ENCODE data around the gene SARDH. TPM values are rescaled to one million over a fixed set of nuclear protein-coding genes. Genes with fewer than 3 reads are reported as not detected.

SARDH gene
- total RNA-seq, 1 experiment from 2014 or later = 5.3 TPM

- H3K56ac ChIP-seq (ENCODE audit: insufficient read length, low read depth, low read length) = no peak overlapping the region
- no peaks in the 10 kb centered on the region for H3K9me3 ChIP-seq (ENCODE audit: control insufficient read depth, low read depth, low read length)
- no peak overlapping the region for H2BK5ac ChIP-seq (ENCODE audit: insufficient read length, low read length)
- Mint-ChIP-seq H3K4me3 (no peak overlapping the region), H3K27me3 (ENCODE audit: low read depth) (peaks cover 88% of the 10 kb centered on the region), H3K4me1 (peaks cover 15 to 46% of the 10 kb centered on the region in 2 experiments), H3K9me3 (no peaks in the 10 kb centered on the region), H3K27ac (no peak overlapping the region), H3K36me3 (ENCODE audit: insufficient read depth in 1 of 3, low read depth in 3 of 3) (no peaks in the 10 kb centered on the region; a peak in 1 of 7 replicates)
- H3K9ac ChIP-seq (ENCODE audit: extremely low read depth, insufficient read length, low read length) = no peak overlapping the region
- H4K5ac ChIP-seq (ENCODE audit: insufficient read length, low read depth, low read length) = no peak overlapping the region
- no peak overlapping the region for H3T11ph ChIP-seq (ENCODE audit: low read length)
- no peak overlapping the region for H3K23ac ChIP-seq (ENCODE audit: insufficient read length, low read depth, low read length)
- TF ChIP-seq CTCF (conservative IDR thresholded peaks at IDR 0.05) = no peak
- H3K4me1 ChIP-seq (ENCODE audit: insufficient read depth, low read length) = no peaks in the 10 kb centered on the region; the same call in 1 of the 2 replicates
- no peak overlapping the region for H2AK5ac ChIP-seq (ENCODE audit: insufficient read length, low read length)
- no peak overlapping the region for H3K18ac ChIP-seq (ENCODE audit: insufficient read length, low read depth, low read length)
- H2BK12ac ChIP-seq (ENCODE audit: insufficient read length, low read depth, low read length) = no peak overlapping the region
- H3K14ac ChIP-seq (ENCODE audit: insufficient read depth, low read length) = no peak overlapping the region; the same call in 1 of the 2 replicates
- no peaks in the 10 kb centered on the region for H3K23me2 ChIP-seq (ENCODE audit: insufficient read length, low read depth, low read length, poor library complexity, severe bottlenecking)
- H4K20me1 ChIP-seq (ENCODE audit: control insufficient read depth, insufficient read depth, insufficient read length) = no peaks in the 10 kb centered on the region
- no peak overlapping the region for H2BK20ac ChIP-seq (ENCODE audit: low read depth, low read length, poor library complexity, severe bottlenecking)
- no peak overlapping the region for H2BK15ac ChIP-seq (ENCODE audit: low read depth, low read length)
- no peaks in the 10 kb centered on the region for H3K79me2 ChIP-seq (ENCODE audit: insufficient read depth, low read length)
- no peak overlapping the region for H3K27ac ChIP-seq (ENCODE audit: insufficient read length, low read depth, low read length)
- H3K4me2 ChIP-seq (ENCODE audit: insufficient read depth, insufficient read length, low read length) = no peak overlapping the region
- H2BK120ac ChIP-seq (ENCODE audit: low read depth, low read length, poor library complexity, severe bottlenecking) = no peak overlapping the region
- no peaks in the 10 kb centered on the region for H3K79me1 ChIP-seq (ENCODE audit: insufficient read depth, low read depth, low read length, poor library complexity, severe bottlenecking)
- H3K27me3 ChIP-seq (ENCODE audit: insufficient read depth, low read length) = no peaks in the 10 kb centered on the region; the same call in 1 of the 2 replicates
- H4K8ac ChIP-seq (replicated peaks; ENCODE audit: insufficient read length, low read depth, low read length) = no peak overlapping the region
- H3K4ac ChIP-seq (ENCODE audit: low read depth, low read length) = no peak overlapping the region
- no peak for DNase-seq
- no peak overlapping the region for H4K91ac ChIP-seq (ENCODE audit: insufficient read length, low read depth, low read length)
- no CpG with 5 or more reads among the region's 36 CpGs for WGBS (ENCODE audit: extremely low coverage, insufficient read length, low lambda C conversion rate)
- H2AFZ ChIP-seq (ENCODE audit: low read length) = no peak overlapping the region
Observed at GRCh38 chr9:133656211-133657119, 81.7 kb downstream of the SARDH start.

All from H9 (cell line).